Common myeloid progenitor, CD34-positive (primary cell): ENCODE data around the gene PTX3.

Source experiments
- CTCF ChIA-PET: fragments of 350-600 bp; sonication (Branson Sonifier 250); formaldehyde crosslinking; loops from one replicate; lab custom pipeline; 2021; ENCODE audit warnings: antibody characterized with exemption; lab: Charles Lee
- POLR2A ChIA-PET: fragments of 350-600 bp; sonication (Branson Sonifier 250); formaldehyde crosslinking; loops from one replicate; lab custom pipeline; 2021; ENCODE audit warnings: antibody characterized with exemption; lab: Charles Lee
- DNase-seq, 3 donors: peaks; one replicate each; pipeline versions ENCODE4 v3.0.0 to v3.0.0-alpha.2; 2013
- H3K27ac ChIP-seq, 2 experiments: 1 replicate in 1 of 2; 2 replicates in 1 of 2; pipeline ENCODE4 v1.7.0; 2013; ENCODE audit warnings: inconsistent platforms in 2 of 2, low read length in 2 of 2, mild to moderate bottlenecking in 2 of 2, low read depth in 1 of 2, moderate library complexity in 1 of 2; ENCODE audit not compliant: severe bottlenecking in 2 of 2, insufficient read depth in 1 of 2, poor library complexity in 1 of 2
- H3K27me3 ChIP-seq, 5 experiments: replicated peaks in 2 of 5; 1 replicate in 3 of 5; 2 replicates in 2 of 5; pipeline versions ENCODE4 v1.6.1 to v1.7.0; 2013; ENCODE audit warnings: low read length in 4 of 5, mild to moderate bottlenecking in 2 of 5, moderate library complexity in 2 of 5, inconsistent platforms in 1 of 5; ENCODE audit not compliant: insufficient read depth in 5 of 5, control insufficient read depth in 4 of 5
- H3K36me3 ChIP-seq, 4 experiments: 1 replicate in 2 of 4; 2 replicates in 2 of 4; pipeline versions ENCODE4 v1.6.1 to v1.7.0; 2013; ENCODE audit warnings: low read length in 3 of 4, control low read depth in 1 of 4, mild to moderate bottlenecking in 1 of 4; ENCODE audit not compliant: control insufficient read depth in 4 of 4, insufficient read depth in 4 of 4
- H3K4me1 ChIP-seq, 4 experiments: 1 replicate in 3 of 4; 2 replicates in 1 of 4; pipeline versions ENCODE4 v1.6.1 to v1.7.1; 2013; ENCODE audit warnings: low read length in 3 of 4, mild to moderate bottlenecking in 3 of 4, control low read depth in 1 of 4, inconsistent platforms in 1 of 4, moderate library complexity in 1 of 4; ENCODE audit not compliant: control insufficient read depth in 4 of 4, insufficient read depth in 4 of 4; ENCODE audit errors: control extremely low read depth in 1 of 4
- H3K4me3 ChIP-seq, 7 experiments: 1 replicate in 4 of 7; 2 replicates in 3 of 7; pipeline versions ENCODE4 v1.5.1 to v1.7.0; 2013; ENCODE audit warnings: mild to moderate bottlenecking in 7 of 7, low read length in 6 of 7, moderate library complexity in 6 of 7, inconsistent platforms in 2 of 7, low read depth in 2 of 7, control low read depth in 1 of 7; ENCODE audit not compliant: insufficient read depth in 4 of 7, control insufficient read depth in 1 of 7; ENCODE audit errors: extremely low read depth in 1 of 7
- H3K9me3 ChIP-seq, 5 experiments: 1 replicate in 4 of 5; 2 replicates in 1 of 5; pipeline versions ENCODE4 v1.6.1 to v1.7.1; 2013; ENCODE audit warnings: low read length in 4 of 5, mild to moderate bottlenecking in 2 of 5, inconsistent platforms in 1 of 5, low read depth in 1 of 5, moderate library complexity in 1 of 5; ENCODE audit not compliant: control insufficient read depth in 4 of 5, insufficient read depth in 2 of 5; ENCODE audit errors: control extremely low read depth in 1 of 5
- WGBS: methylation state at CpG from one replicate; pipeline ENCODE4 v1.1.5; 2013; ENCODE audit not compliant: insufficient coverage; 5-methylcytosine and 5-hydroxymethylcytosine counted together

Gene PTX3

DNA sequence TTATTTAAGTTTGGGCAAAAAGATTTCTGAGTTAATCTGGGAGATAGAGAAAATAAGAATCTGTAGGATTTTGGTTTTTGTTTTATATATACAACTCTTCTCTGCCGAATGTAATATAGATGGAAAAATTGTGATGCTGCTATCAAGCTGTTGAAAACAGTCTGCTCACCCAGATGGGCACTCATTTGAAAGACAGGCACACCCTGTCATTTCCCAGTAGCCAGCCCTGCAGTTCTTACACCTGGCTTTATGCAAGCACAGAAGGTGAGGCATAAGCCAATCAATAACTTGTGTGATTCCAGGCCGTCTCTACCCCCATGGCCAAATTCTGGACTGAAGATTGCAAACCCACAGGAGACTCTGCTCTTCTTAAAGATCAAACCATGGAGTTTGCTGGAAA lies 27.1 kb upstream of the PTX3 start:
- CTCF ChIA-PET, result no interaction called here
- H3K27me3 ChIP-seq, result no peaks in the 10 kb centered on the region
- POLR2A ChIA-PET, result no interaction called here
- H3K36me3 ChIP-seq, result no peaks in the 10 kb centered on the region
- peaks cover 0 to 4% (median 0%) of the 10 kb centered on the region in 5 experiments for H3K9me3 ChIP-seq
- no peak for DNase-seq
- no peak overlapping the region for H3K27ac ChIP-seq
- H3K4me3 ChIP-seq, result no peak overlapping the region
- WGBS, result 50% methylated on average over 2 of the region's 2 CpGs
- peaks cover 0 to 5% (median 2%) of the 10 kb centered on the region in 4 experiments for H3K4me1 ChIP-seq

- Histone ChIP-seq H3K27ac (no peak overlapping the region), H3K36me3 (no peaks in the 10 kb centered on the region), H3K4me3 (no peak overlapping the region), H3K9me3 (peaks cover 0 to 4% (median 0%) of the 10 kb centered on the region in 5 experiments), H3K27me3 (no peaks in the 10 kb centered on the region), H3K4me1 (peaks cover 0 to 5% (median 2%) of the 10 kb centered on the region in 4 experiments)
- CTCF ChIA-PET, result no interaction called here
- no peak for DNase-seq
- WGBS, result no CpG with 5 or more reads among the region's 2 CpGs
- POLR2A ChIA-PET, result no interaction called here
Measured at GRCh38 chr3:157410945-157411344, 25.7 kb upstream of the PTX3 start.

- WGBS, result no CpG with 5 or more reads among the region's 1 CpG
- peaks cover 0 to 4% (median 0%) of the 10 kb centered on the region in 5 experiments for H3K9me3 ChIP-seq
- DNase-seq, result no peak
- CTCF ChIA-PET, result no interaction called here
- POLR2A ChIA-PET, result no interaction called here
- H3K4me1 ChIP-seq, result peaks cover 0 to 3% (median under 1%) of the 10 kb centered on the region in 4 experiments
- H3K27me3 ChIP-seq, result no peaks in the 10 kb centered on the region
- no peak overlapping the region for H3K27ac ChIP-seq
- H3K4me3 ChIP-seq, result no peak overlapping the region
- no peaks in the 10 kb centered on the region for H3K36me3 ChIP-seq
Measured at GRCh38 chr3:157412323-157412855, 24.3 kb upstream of the PTX3 start.

DNA sequence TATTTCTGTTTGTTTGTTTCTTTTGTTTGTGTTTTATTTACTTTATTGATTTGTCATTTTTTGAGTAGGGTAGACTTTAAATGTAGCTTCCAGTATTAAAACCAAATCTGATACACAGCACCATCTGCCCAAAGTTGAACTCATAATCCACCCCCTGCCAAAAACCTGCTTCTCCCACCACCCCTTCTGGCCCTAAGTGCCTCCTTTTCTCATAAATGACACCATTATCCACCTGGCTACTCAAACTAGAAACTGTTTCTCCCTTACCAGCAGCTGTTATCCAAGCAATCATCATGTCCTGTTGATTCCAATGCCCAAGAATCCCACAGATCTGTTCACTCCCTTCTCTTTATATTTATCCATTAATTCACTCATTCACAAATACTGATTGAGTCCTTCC lies 21.8 kb upstream of the PTX3 start:
- ChIA-PET POLR2A (no interaction called here), CTCF (no interaction called here)
- Histone ChIP-seq H3K27me3 (no peaks in the 10 kb centered on the region), H3K27ac (no peak overlapping the region), H3K36me3 (no peaks in the 10 kb centered on the region), H3K4me1 (peaks cover 0 to 2% (median 0%) of the 10 kb centered on the region in 4 experiments), H3K4me3 (no peak overlapping the region), H3K9me3 (peaks cover 0 to 4% (median 0%) of the 10 kb centered on the region in 5 experiments)
- no peak for DNase-seq

DNA sequence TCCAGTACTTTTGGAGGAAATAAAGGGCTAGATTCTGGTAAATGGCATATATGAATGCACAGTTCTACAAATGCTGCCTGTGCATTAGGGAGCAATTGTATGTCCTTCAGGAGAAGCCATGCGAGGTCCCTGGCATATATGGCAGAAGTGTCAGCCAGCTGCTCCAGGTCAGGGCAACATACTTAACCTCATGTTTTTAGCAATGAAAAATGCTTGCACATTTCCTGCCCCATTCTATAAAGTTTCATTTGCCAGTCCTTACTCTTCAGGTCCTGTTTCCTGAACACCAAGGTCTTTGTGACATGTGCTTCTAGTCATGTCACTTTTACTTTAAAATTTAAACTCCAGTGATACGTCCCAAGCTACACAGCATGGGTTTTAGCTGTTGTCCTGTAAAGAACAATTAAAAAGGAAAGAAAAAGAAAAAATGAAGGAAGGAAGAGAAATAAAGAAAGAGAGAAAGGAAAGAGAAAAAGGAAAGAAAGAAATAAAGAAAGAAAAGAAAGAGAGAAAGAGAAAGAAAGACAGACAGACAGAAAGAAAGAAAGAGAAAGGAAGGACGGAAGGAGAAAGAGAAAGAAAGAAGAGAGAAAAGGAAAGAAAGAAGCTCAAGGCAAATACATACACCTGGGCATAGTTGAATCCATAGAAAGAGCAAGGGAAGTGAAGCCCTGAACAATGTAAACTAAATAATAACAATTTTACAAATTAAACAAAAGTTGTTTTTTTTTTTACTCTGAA lies 20.1 kb upstream of the PTX3 start:
- no peak overlapping the region for H3K4me3 ChIP-seq
- peaks cover 0 to 2% (median 0%) of the 10 kb centered on the region in 4 experiments for H3K4me1 ChIP-seq
- POLR2A ChIA-PET, result no interaction called here
- H3K9me3 ChIP-seq, result peaks cover 0 to 4% (median 0%) of the 10 kb centered on the region in 5 experiments
- WGBS, result 92% methylated on average over 2 of the region's 3 CpGs
- H3K27me3 ChIP-seq, result no peaks in the 10 kb centered on the region
- no peaks in the 10 kb centered on the region for H3K36me3 ChIP-seq
- H3K27ac ChIP-seq, result no peak overlapping the region
- CTCF ChIA-PET, result interaction anchor here (0.7 kb wide), 1 partner anchor 175 kb away, joined by 4 read pairs; no protein-coding TSS in a partner anchor
- peak in 1 of 3 donors; percentile 3 for DNase-seq

- Histone ChIP-seq H3K4me1 (peaks cover 0 to 2% (median 0%) of the 10 kb centered on the region in 4 experiments), H3K9me3 (no peaks in the 10 kb centered on the region), H3K27ac (no peak overlapping the region), H3K27me3 (no peaks in the 10 kb centered on the region), H3K4me3 (no peak overlapping the region), H3K36me3 (no peaks in the 10 kb centered on the region)
- 100% methylated on average over 2 of the region's 2 CpGs for WGBS
- no peak for DNase-seq
- POLR2A ChIA-PET, result no interaction called here
- CTCF ChIA-PET, result interaction anchor here (0.7 kb wide), 1 partner anchor 9 kb away, joined by 3 read pairs; no protein-coding TSS in a partner anchor
Measured at GRCh38 chr3:157417247-157417646, 19.4 kb upstream of the PTX3 start.

DNA sequence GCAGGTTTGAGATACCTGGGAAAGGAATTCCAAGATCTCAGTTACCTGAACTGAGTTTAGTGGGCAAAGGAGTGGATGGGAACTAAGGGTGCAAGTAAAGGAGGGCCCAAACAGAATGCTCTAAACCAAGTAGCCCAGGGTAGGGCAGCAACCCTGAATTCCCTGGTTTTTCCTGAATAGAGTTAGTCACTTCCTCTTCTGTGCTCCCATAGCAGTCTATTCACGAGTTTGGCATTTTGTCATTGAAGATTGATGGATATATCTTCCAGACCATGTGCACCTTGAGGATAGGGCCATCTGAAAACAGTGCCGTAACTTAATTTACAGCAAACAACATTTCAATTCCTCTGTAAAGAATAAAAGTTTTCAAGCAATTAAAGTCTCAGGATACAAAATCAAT lies 18.5 kb upstream of the PTX3 start:
- CTCF ChIA-PET, result no interaction called here
- Histone ChIP-seq H3K36me3 (no peaks in the 10 kb centered on the region), H3K4me1 (peaks cover 0 to 2% (median 0%) of the 10 kb centered on the region in 4 experiments), H3K27ac (no peak overlapping the region), H3K9me3 (no peaks in the 10 kb centered on the region), H3K4me3 (no peak overlapping the region), H3K27me3 (no peaks in the 10 kb centered on the region)
- no peak for DNase-seq
- POLR2A ChIA-PET, result no interaction called here
- 100% methylated on average over 1 of the region's 2 CpGs for WGBS
